Stimulated activated CD8-positive, alpha-beta memory T cell treated with anti-CD3 and anti-CD28 coated beads, Interleukin-15, amount 100 ng/mL, for 4 hours (primary cell): Measurements from ENCODE around the gene OR5AC2.
A peak's percentile ranks its signal among the peaks of the same experiment; 100 is the strongest.

Experiments used
- DNase-seq, 2 donors: peaks; one replicate each; pipeline ENCODE4 v3.0.0-alpha.2; 2020; ENCODE audit warnings: low read depth in 2 of 2

OR5AC2 gene, protein sequence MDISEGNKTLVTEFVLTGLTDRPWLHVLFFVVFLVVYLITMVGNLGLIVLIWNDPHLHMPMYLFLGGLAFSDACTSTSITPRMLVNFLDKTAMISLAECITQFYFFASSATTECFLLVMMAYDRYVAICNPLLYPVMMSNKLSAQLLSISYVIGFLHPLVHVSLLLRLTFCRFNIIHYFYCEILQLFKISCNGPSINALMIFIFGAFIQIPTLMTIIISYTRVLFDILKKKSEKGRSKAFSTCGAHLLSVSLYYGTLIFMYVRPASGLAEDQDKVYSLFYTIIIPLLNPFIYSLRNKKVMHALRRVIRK

DNA sequence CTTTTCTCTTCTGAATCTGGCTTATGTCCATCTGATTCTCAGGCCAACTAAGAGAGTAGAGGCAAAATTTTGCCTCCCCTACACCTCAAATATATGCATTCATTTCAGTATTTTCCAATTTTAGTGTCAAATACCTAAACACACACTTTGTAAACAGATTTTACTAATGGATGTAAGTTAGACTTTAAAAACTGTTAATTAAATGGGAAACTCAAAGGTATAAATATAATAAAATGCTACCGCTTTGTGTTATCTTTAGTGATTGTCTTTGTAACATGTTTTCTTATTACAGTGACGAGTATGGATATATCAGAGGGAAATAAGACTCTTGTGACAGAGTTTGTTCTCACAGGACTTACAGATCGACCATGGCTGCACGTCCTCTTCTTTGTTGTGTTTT is at the start of gene OR5AC2:
OR5AC2 (plus strand) TSS at position 301 of the 400 bp plus-strand sequence; CDS start at position 301, 0 bp downstream.
- DNase-seq = no peak

DNA sequence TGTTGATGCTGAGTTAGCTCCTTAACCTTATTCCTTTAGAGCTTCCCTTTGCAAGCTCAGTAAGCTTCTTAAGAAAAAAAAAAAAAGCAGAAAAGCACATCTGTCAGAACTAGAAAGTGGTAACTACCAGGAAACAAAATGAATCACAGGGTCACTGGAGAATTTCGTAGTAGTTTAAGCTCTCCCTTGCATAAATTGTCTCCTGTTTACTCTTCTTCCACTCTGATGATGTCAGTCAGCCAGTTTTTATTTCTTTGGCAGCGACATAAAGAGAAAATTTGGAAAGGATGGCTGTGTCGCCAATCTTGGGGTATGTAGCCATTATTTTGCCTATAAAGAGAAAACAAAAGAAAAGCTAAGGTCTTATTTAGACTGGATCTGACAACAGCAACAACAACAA is 48.7 kb upstream of the OR5AC2 start:
- no peak for DNase-seq

DNA sequence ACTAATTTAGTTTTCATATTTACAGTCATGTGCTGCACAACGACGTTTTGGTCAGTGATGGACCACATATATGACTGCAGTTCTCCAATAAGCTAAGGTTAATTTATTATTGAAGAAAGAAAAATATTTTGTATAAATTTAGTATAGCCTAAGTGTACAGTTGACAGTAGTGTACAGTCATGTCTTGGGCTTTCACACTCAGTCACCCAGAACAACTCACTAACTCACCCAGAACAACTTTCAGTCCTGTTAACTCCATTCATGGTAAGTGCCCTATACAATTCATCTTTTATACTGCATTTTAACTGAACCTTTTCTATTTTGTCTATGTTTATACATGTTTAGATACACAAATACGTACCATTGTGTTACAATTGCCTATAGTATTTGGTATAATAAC is 48.1 kb upstream of the OR5AC2 start:
- no peak for DNase-seq

DNA sequence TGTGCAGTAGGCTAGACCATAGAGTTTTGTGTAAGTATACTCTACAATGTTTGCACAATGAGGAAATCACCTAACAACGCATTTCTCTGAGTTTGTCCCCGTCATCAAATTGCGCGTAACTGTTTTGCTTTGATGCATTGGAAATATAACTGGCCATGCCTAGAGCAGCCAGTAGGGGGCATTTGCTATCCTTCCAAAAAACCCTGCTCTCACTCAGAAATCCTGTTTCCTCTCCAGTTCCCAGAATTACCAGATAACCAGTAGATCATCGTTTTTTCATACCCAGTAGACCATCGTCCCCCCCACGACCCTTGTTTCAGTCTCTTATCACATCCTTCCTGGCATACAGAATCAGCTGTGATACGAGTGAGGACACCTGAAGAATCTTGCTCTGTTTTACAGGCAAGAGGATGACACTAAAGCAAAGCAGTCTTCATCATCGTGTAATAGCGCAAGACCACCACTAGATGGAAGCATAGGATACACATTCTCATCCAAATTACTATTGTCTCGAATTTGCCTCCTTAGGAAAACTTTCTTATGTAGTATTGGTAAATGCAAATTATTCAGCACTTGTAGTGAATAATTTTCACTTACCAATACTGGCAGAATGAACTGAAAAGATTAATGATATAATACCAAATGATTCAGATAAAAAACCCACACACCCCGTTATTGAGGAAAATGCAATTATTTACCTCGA is 47.5 kb upstream of the OR5AC2 start:
- DNase-seq = peak; percentile 2 to 41

DNA sequence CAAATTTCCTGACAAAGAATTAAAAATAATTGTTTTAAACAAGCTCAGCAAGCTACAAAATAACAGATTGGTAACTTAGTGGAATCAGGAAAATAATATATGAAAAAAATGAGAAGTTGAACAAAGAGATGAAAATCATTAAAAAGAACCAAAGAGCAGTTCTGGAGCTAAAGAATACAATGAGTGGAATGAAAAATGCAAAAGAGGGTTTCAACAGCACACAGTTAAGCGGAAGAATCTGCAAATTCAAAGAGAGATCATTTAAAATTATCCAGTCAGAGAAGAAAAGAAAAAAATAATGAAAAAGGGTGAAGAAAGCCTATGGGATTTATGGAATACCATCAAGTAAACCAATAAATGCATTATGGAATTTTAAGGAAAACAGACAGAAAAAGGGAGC is 45.6 kb upstream of the OR5AC2 start:
- DNase-seq = no peak

DNA sequence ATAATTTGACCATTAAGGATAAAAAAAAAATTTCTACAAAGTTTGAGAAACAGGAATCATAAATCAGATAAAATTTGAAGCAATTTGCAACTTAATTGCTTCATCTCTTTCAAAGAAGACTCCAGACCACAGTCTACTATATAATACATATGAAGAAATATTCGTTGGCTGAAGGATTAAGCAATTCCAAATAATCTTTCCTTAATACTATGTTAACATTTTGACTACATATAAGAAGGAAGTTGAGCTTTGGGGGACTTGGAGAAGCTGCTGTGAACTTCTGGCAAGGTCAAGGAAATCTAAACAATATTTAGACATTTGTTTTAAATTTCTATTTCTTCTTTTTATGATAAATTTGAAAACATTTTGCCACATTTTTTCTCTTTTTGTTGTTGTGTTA is 38.4 kb upstream of the OR5AC2 start:
- DNase-seq = no peak

DNA sequence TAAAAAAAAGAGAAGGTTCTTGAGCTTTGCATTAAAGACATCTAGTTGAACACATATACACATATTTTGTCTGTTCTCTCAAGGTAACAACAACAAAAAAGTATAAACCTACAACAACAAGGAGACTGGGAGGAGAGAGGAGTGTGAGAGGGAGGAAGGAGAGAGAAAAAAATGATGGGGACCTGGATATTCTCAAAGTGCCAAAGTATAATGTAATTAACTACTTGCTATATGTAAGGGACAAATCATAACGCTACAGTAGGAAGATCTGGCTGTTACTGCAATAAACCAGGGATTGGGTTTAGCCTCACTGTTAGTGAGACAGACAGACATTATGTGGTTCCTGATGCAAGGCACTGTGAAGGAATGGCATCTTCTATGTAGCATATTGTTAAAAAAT is 37.7 kb upstream of the OR5AC2 start:
- no peak for DNase-seq

DNA sequence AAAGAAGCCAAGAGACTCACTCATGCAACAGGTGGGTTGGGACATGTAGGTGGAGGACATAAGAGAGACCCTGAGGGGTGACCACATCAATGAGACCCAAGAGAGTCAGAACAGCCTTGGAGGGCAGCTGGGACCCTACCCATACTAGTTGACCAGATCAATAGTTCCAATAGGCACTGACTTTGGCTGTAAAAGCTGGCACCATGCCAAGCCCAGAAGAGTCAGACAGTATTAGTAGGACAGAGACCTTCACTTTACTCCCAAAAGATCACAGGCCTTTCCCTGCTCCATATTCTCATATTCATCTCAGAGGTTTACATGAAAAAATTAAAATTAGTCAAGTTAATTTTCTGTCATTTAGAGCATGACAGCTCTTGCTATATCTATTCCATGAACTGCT is 30.9 kb upstream of the OR5AC2 start:
- no peak for DNase-seq

DNA sequence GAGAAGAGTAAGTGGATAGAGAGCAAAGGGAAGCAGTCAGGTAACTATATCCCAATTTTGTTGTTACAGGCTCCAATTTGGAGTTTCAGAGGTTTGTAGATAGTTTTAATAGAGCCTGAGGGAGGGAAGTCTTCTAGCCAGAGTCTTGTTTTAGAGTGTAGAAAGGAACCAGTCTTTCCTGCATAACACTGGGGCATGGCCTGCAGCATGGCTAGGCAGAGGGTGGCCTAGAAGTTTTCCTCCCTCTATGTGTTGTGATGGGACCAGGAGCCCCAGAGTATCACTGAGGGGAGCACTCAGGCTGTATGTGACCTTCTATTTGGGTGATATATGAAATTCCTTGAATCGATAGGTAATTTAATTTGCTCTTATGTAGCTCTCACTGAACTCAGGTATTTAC is 29.3 kb upstream of the OR5AC2 start:
- DNase-seq = no peak

DNA sequence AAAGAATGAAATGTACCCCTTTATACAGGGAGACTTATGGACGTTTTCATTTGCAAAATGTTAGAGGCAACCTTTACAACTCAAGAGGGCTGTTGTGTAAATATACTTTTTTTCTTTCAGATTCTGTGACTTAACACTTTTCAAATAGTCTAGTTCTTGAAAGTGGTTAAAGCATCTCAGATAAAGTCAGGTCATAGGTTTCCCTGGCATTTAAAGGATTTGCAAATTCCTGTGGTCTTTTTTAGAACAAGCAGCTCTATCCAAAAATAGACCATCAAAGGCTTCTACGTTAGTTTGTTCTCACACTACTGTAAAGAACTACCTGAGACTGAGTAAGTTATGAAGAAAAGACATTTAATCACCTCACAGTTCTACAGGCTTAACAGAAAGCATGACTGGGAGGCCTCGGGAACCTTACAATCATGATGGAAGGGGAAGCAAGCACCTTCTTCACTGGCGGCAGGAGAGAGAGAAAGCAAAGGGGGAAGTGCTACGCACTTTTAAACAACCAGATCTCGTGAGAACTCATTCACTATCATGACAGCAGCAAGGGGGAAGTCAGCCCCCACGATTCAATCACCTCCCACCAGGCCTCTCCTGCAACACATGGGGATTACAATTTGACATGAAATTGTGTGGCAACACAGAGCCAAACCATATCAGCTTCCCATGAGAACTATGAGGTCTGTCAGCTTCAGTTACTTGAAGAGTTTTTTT is 28.6 kb upstream of the OR5AC2 start:
- DNase-seq = no peak

DNA sequence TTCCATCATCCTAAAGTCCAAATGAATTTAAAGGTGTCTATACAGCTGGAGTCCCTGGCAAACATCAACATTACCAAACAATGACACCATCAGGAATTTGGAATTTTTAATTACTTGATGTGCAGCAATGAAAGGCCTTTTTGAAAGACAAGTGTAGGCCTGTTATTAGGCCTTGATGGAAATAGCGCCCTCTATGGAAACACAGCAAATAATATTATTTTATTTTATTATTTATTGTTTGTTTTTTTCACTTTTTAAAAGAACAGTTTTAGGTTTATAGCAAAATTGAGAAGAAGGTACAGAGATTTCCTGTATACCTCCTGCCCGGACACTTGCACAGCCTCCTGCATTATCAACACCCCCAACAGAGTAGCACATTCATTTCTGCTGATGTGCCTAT is 18.1 kb upstream of the OR5AC2 start:
- DNase-seq = no peak

DNA sequence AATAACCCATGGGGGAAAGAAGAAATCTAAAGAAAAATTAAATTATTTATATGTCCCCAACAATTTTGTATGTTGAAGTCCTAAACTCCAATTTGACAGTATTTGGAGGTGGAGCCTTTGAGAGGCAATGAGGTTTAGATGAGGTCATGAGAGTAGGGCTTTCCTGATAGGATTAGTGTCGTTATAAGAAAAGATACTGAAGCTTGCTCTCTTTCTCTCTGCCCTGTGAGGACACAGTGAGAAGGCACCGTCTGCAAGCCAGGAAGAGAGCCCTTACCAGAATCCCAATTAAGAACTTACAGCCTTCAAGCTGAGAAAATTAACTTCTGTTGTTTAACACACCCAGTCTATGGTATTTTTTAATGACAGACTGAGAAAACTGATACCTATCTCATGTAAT is 16.1 kb upstream of the OR5AC2 start:
- no peak for DNase-seq

DNA sequence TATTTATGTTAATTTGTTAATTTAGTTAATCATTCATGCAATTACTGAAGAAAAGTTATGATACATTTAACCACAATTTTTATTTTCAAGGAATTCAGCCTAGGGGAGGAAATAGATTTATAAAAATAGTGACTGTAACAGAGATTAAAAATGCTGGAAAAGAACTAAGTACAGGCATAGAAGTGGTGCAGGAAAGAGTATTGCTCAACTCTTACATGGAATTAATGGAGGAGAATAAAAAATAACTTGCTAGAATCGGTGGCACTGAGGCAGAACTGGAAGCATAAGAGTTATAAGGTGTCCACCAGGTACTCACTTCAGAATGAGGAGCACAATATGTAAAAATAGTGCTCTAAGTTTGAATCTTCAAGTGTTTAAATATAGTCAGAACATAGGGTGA is 13.5 kb upstream of the OR5AC2 start:
- DNase-seq = no peak

DNA sequence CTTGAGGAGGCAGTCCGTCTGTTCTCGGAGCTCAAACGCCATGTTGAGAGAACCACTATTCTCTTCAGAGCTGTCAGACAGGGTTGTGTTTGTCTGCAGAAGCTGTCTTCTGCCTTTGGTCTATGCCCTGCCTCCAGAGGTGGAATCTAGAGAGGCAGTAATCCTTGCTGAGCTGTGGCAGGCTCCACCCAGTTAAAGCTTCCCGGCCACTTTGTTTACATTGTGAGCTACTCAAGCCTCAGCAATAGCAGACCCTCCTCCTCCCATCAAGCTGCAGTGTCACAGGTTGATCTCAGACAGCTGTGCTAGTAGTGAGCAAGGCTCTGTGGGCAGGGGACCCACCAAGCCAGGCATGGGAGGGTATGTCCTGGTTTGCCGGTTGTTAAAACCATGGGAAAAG is 8.9 kb downstream of the OR5AC2 start:
- no peak for DNase-seq

DNA sequence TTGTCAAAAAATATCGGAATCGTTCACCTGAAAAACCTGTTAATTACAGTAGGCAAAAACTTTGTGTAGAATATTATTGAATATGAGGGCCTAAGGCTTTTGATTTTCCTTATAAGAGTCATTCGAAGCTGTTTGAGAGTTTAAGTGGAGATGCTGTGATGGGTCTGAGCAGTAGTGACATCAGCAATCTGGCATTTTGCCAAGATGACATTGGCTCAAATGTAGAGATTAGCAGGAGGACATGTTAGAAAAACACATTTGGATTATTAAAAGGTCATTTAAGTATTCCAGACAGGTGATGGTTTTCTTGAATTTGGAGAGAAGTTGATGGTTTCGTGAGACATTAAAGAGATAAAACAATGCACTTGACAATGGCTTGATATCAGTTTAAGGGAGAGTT is 12.9 kb downstream of the OR5AC2 start:
- DNase-seq = no peak

DNA sequence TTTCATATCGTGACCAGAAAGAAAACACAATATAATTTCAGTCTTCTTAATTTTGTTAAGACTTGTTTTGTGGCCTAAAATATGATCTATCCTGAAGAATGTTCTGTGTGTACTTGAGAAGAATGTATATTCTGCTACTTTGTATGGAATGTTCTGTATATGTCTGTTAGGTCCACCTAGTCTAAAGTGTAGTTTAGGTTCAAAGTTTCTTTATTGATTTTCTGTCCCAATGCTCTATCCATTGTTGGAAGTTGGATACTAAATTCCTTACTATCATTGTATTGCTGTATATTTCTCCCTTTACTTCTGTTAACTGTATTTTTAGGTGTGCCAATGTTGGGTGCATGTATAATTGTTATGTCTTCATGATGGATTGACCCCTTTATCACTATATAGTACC is 21.2 kb downstream of the OR5AC2 start:
- no peak for DNase-seq

DNA sequence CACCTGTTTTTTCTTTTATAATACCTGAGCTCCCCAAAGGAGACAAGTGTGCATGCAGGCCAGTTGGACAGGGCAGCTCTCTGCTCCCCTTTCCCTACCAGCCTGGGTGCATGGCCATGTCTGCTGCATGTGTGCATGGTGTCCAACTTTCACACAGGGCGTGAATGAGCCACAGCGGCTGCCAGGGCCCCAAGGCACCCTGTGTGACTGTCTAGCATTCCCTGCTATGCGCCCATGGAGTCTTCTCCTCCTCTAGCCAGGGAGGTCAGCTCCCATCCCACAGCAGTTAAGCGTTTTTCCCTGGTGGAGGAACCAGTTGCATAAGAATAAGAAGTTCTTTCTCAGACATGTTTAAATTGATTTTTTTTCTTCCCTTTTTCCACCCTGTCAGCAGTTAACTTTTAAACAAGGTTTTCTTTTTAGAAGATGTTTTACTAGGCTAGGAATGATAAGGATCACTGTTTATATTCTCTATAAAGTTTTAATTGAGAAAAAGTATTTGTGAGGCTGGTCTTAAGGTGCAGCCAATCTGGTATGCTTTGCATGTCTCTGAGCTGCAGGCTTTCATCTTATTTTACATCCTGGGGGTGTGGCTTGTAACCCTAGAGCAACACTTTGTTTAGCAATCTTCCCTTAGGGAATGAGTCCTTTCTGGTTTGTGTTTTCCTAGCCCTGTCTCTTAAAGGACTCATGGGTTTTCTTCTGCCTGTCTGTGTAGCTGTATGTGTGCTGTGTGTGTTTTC is 23.0 kb downstream of the OR5AC2 start:
- DNase-seq = no peak

DNA sequence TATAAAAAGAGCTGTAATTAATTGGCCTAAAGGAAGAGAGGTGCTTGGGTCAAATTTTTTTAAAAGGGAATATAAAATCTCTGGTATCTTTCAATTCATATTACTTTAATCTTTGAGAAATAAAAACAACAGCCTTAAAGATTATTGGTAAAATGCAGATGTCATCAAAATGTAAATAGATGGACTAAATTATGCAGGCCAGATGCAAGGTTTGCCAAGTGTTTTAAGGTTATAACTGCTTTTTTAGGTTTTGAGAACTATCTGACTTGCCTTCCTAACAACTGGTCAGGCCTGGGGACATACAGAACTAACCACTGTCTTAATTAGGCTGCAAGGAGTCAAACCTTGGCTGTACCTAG is 23.6 kb downstream of the OR5AC2 start:
- no peak for DNase-seq

DNA sequence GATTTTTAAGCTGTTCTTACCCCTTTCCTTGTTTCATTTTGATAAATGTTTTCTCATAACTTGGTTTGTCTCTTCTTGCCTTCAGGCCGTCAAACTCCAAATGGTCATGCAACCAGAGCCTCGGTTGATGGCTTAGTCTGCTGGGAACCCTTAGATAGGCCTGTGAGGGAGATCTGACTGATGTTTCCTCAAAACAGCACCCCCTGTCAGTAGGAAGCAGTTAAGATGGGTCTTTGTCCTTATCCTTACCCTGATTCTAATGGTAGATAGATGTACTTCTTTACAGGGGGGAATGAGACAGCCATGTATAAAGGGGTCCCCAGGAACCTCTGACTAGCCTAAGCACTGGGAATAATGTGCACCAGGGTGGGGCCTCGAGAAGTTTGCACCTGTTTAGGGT is 27.3 kb downstream of the OR5AC2 start:
- no peak for DNase-seq

DNA sequence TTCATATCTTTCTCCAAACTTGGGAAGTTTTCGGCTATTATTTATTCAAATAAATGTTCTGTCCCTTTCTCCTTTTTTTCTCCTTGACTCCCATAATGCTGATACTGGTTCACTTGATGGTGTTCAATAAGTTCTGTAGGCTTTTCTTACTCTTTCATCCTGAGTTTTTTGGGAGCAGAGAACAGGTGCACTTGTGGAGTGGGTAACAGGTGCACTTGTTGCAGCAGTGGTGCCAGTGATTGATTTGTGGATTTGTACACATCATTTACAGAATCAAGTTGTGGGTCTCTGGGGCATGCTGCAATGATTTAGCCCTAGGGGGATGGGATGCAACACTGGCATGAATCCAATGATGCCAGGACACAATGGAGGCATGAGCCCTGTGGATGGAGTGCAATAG is 28.7 kb downstream of the OR5AC2 start:
- no peak for DNase-seq

DNA sequence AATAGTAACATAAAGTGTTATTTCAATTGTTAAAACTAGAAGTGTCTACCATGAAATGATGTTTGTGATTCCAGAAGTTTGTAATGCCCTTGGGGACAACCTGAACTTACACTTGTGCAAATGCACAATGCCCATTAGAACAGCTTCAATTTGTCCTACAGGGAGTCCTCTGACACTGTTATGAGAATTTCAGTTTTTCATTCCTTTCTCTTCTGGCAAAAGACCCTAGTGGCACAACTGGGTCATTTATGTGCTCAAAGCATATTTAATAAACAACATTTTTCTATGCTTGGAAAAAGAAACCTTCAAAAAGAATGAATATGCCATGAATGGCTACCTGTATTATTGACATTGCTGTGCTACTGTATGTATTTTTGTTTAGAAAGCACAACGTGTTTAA is 43.4 kb downstream of the OR5AC2 start, which contains the start of gene OR5H1:
OR5H1 (plus strand) TSS at position 301 of the 400 bp plus-strand sequence. CDS start 1,977 bp downstream, outside the sequence.
- DNase-seq = no peak

DNA sequence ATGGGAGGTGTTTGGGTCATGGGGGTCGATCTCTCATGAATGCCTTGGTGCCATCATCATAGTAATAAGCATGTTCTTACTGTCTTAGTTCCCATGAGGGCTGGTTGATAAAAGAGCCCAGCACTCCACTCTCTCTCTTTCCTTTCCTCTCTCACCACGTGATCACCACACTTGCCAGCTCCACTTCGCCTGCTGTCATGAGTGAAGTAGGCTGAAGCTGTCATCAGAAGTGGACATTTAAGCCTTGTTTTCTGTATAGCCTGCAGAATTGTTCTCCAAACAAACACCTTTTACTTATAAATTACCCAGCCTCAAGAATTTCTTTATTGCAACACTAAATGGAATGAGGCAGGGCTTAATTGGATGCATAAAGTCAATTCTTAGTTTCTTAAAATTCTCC is 49.7 kb downstream of the OR5AC2 start:
- no peak for DNase-seq
